Tibial artery (tissue), 4 donors: Measurements from ENCODE around the gene BCCIP.

Experiments used
- DNase-seq, 2 donors: peaks; one replicate each; pipeline ENCODE4 v3.0.0-alpha.2; 2019
- H3K27ac ChIP-seq, 2 donors: fragments of 200-600 bp; sonication (generic) in 1 of 2; 1 replicate in 1 of 2; 2 replicates in 1 of 2; pipeline ENCODE4 v1.5.1; 2018 to 2019; ENCODE audit warnings: mild to moderate bottlenecking in 1 of 2
- H3K27me3 ChIP-seq, 2 donors: fragments of 200-600 bp; sonication (generic) in 1 of 2; one replicate each; pipeline versions ENCODE4 v1.5.1 to v1.6.0; 2016 to 2019
- H3K36me3 ChIP-seq, 3 donors: fragments of 200-600 bp; sonication (generic) in 2 of 3; one replicate each; pipeline ENCODE4 v1.5.1; 2016 to 2019; ENCODE audit warnings: mild to moderate bottlenecking in 2 of 3
- H3K4me1 ChIP-seq, 4 donors: fragments of 200-600 bp; sonication (generic) in 2 of 4; 1 replicate in 3 of 4; 2 replicates in 1 of 4; pipeline ENCODE4 v1.5.1; 2016 to 2019
- H3K4me3 ChIP-seq, 2 donors: fragments of 200-600 bp; sonication (generic) in 1 of 2; 1 replicate in 1 of 2; 2 replicates in 1 of 2; pipeline ENCODE4 v1.5.1; 2018 to 2019; ENCODE audit warnings: mild to moderate bottlenecking in 2 of 2
- H3K9me3 ChIP-seq, 3 donors: fragments of 200-600 bp; sonication (generic) in 1 of 3; one replicate each; pipeline ENCODE4 v1.5.1; 2016 to 2019
- intact Hi-C: fragments of 100-400 bp; cut with DNase I; formaldehyde crosslinking; loops from one replicate; pipeline ENCODE4 v1.15.0; 2023; ENCODE audit warnings: low total_unique reads
- TF ChIP-seq, protein P1 (sequence below), 2 experiments: fragments of 200-600 bp in 1 of 2; fragments of 450-650 bp in 1 of 2; IDR thresholded peaks; one replicate each; pipeline ENCODE4 v1.5.1; 2017 to 2019; ENCODE audit warnings: antibody characterized with exemption in 2 of 2, mild to moderate bottlenecking in 1 of 2, moderate library complexity in 1 of 2

Gene BCCIP

DNA sequence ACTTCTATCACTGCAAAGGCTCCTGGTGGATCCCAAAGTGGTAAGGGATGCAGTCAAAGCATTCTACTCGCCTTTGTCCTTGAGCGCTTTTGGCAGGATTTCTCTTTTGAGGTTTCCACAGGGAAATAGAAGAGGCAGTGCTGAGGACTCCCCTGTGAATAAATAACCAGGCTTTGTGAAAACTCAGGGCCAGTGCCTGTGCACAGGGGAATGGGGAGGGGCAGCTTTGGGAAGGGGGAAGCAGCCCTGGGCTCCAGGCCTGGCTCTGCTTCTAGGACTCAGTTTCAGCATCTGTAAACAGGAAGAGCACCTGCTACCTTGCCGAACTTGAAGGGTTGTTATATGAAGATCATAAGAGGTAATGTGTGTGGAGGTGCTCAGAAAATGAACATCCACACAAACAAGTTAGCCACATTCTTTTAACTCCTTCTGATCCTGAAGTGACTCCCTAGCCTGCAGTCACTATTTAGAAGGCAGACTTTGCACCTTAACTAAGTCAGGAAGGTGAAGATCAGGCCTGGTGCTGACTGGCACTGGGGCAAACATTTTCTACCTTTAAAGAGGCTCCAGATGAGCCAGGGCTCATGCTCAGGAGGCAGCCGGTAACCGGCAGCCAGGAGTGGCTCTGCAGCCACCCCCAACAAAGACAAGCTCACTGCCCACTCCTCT is 25.2 kb upstream of the BCCIP start:
- TF ChIP-seq, protein P1, sequence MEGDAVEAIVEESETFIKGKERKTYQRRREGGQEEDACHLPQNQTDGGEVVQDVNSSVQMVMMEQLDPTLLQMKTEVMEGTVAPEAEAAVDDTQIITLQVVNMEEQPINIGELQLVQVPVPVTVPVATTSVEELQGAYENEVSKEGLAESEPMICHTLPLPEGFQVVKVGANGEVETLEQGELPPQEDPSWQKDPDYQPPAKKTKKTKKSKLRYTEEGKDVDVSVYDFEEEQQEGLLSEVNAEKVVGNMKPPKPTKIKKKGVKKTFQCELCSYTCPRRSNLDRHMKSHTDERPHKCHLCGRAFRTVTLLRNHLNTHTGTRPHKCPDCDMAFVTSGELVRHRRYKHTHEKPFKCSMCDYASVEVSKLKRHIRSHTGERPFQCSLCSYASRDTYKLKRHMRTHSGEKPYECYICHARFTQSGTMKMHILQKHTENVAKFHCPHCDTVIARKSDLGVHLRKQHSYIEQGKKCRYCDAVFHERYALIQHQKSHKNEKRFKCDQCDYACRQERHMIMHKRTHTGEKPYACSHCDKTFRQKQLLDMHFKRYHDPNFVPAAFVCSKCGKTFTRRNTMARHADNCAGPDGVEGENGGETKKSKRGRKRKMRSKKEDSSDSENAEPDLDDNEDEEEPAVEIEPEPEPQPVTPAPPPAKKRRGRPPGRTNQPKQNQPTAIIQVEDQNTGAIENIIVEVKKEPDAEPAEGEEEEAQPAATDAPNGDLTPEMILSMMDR (IDR thresholded peaks at IDR 0.05), result no peak
- H3K36me3 ChIP-seq, result peaks cover 15 to 89% (median 41%) of the 10 kb centered on the region in 3 donors
- no peaks in the 10 kb centered on the region for H3K27me3 ChIP-seq
- no peak for DNase-seq
- H3K4me1 ChIP-seq, result no peaks in the 10 kb centered on the region
- no peak overlapping the region for H3K4me3 ChIP-seq
- no peaks in the 10 kb centered on the region for H3K9me3 ChIP-seq
- intact Hi-C loops, result no loop called here
- no peak overlapping the region for H3K27ac ChIP-seq

DNA sequence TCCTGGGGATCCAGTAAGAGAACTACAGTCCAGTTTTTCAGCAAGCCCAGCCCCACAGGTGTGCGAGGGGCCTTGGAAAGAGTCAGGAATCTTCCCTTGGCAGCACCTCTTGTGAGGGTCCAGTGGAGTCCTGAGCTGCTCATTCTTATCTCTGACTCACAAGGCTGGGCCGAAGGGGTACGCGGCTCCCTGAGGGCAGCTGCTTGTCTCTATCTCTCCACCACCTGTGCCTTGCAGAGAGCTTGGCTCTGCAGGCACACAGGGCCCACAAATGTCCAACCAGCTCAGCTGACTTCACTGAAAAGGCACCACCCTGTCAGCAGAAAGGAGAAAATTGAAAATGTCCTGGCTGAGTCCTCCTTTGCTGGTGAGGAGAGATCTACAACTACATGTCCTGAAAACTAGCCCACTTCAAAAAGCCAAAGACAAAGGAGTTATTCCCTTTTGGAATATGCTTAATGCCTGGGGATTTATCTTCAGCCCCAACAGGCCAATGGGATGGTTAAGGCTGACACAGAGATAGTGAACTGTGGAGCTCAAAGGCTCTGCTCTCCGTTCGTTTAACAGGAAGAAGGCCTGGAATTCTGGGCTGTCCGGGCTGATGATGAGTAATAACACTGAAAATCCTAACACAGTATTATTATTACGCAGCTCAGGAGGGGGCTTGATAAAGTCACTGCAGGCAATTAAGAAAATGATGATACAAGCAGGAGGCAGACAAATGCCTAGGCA is 23.7 kb upstream of the BCCIP start:
- intact Hi-C loops, result no loop called here
- no peaks in the 10 kb centered on the region for H3K27me3 ChIP-seq
- H3K27ac ChIP-seq, result no peak overlapping the region
- TF ChIP-seq, protein P1 (IDR thresholded peaks at IDR 0.05), result no peak
- DNase-seq, result no peak
- peaks cover 21 to 89% (median 29%) of the 10 kb centered on the region in 3 donors for H3K36me3 ChIP-seq
- no peaks in the 10 kb centered on the region for H3K4me1 ChIP-seq
- no peaks in the 10 kb centered on the region for H3K9me3 ChIP-seq
- H3K4me3 ChIP-seq, result no peak overlapping the region

DNA sequence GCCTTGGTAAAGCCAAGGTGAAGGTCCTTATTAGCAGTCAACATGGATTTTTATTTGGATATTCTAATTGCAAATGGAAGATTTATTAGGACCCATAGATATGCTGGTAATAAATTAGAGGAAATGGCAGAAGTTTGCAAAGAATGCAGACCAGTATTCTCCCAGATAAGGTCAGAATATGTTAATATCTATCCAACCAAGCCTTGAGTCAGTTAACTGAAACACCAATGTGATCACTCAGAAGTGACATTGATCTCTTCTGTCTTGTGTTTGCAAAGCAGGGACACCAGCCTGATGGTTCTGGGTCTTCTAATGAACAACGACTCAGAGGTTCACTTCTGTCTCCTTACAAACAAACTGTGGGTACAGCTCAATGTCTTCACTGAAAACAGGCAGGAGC is 21.8 kb upstream of the BCCIP start:
- Histone ChIP-seq H3K4me1 (no peaks in the 10 kb centered on the region), H3K27me3 (no peaks in the 10 kb centered on the region), H3K36me3 (peaks cover 28 to 89% (median 41%) of the 10 kb centered on the region in 3 donors), H3K4me3 (no peak overlapping the region), H3K9me3 (no peaks in the 10 kb centered on the region), H3K27ac (no peak overlapping the region)
- TF ChIP-seq, protein P1 (IDR thresholded peaks at IDR 0.05), result no peak
- no peak for DNase-seq
- intact Hi-C loops, result no loop called here

DNA sequence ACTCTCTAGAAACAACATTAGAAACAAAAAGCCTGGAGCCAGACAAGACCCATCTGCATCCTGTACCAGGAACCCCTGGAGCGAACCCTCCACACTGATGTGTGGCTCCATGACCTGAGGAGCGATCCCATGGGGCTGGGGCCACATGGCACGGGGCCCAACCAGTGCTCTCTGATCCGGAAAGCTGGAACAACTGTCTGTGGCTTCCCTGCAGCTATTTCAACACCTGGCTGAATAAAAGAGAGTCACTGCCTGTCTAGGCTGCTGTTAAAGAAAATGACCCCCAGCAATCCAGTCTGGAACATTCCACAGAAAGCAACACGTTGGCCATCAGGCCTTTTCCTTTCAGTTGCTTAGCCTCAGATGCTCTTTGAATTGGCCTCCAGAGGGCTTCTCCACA is 21.2 kb upstream of the BCCIP start:
- no peak overlapping the region for H3K4me3 ChIP-seq
- no peak for DNase-seq
- peaks cover 31 to 89% (median 45%) of the 10 kb centered on the region in 3 donors for H3K36me3 ChIP-seq
- H3K27ac ChIP-seq, result no peak overlapping the region
- intact Hi-C loops, result no loop called here
- H3K9me3 ChIP-seq, result no peaks in the 10 kb centered on the region
- TF ChIP-seq, protein P1 (IDR thresholded peaks at IDR 0.05), result no peak
- no peaks in the 10 kb centered on the region for H3K4me1 ChIP-seq
- no peaks in the 10 kb centered on the region for H3K27me3 ChIP-seq

DNA sequence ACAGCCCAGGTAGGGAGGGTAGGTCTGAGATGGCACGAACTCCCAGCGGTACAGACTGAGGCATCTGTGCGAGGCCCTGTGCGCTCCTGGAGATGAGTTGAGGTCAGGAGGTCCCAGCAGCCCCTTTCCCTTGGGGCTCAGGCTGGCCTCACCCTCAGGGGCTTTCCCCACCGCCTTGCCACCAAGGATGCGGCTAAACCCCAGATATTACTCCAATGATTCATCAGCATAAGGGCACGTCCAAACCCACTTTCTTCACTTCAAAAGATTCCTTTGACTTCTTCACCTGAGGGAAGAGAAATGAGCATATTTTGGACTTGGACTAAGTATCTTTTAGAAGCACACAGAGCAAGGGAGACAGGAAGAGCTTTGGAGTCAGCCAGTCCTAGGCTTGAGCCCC is 20.6 kb upstream of the BCCIP start:
- intact Hi-C loops, result no loop called here

More for the DNA sequence above, 20.6 kb upstream of the BCCIP start:
- Histone ChIP-seq H3K4me3 (no peak overlapping the region), H3K4me1 (no peaks in the 10 kb centered on the region), H3K36me3 (peaks cover 31 to 89% (median 45%) of the 10 kb centered on the region in 3 donors), H3K9me3 (no peaks in the 10 kb centered on the region), H3K27me3 (no peaks in the 10 kb centered on the region), H3K27ac (no peak overlapping the region)
- no peak for DNase-seq
- TF ChIP-seq, protein P1 (IDR thresholded peaks at IDR 0.05), result no peak
